Measurements from ENCODE around the gene ACAP3.

ACAP3 gene

DNA sequence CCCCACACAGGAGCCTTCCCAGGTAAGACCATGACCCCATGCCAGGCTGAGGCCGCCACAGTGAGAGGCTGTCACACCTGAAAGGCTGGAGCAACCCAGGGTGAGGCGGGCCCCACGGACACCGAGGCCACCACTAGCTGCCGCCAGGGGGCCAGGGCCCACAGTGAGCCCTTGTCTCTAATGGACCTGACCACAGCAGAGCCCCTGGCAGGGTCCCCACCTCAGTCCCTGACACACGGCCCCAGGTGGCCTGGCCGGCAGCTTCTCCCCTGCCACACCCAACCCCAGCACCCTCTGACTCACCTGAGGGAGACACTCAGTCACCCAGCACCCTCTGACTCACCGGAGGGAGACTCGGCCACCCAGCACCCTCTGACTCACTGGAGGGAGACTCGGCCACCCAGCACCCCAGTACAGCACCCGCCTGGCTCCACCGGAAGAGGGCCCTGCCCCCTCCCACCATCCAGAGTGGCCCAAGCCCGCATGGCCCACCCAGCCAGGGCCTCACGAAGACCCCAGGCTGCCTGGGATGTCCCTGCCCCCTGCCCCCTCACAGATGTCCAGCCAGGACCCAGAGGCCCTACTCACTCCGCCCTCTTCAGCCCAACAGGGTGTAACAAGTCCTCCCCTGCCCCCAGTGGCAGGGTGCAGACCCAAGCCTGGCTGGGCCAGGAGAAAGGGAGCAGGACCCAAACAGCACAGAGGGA is 37.1 kb upstream of the ACAP3 start:
- DNase-seq, result no peak

DNA sequence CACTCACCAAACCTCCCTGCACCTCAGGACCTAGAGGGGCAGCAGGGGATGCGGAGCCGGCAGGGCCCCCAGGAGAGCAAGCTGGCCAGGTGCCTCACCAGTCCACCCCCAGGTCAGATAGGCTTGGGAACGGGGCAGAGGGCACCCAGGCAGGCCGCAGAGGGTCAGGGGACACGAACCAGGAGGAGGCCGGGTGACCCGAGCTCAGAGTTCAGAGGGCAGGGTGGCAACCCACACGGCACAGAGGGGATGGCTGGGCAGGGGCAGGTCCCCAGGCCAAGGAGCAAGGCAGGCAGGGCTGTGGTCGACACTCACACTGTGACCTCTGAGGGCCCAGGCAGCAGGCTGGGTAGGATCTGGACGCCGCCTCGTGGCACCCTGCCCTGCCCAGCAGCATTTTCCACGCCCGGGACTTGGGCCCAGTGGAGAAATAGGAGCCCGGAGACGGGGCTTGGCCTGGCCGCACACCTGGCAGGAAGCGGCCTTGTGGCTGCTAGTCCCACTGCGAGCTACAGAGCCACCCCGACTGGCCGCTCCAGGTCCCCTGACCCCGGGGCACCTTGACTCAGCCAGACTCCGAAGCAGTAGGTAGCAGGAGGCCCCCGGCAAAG is 36.2 kb upstream of the ACAP3 start:
- DNase-seq, result no peak

DNA sequence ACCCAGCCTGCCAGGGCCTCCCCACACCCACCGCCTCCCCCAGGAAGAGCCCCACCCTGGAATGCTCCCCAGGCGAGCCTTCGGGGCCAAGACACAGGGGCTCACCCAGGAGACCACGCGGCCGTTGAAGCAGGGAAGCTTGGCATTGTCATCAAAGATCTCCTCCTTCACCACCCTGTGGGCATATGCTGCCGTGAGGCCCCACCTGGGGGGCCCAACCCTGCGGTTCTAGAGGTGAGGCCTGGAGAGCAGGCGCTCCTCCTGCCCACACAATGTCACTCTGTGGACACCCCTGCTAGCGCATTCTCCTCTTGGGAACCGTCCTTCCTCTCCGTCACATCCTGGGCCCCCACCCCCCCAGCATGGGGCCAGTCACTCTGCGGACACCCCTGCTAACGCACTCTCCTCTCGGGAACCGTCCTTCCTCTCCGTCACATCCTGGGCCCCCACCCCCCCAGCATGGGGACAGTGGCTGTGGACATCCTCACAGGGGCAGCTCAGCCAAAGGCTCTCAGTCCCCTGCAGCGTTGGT is 34.9 kb upstream of the ACAP3 start:
- DNase-seq, result no peak

DNA sequence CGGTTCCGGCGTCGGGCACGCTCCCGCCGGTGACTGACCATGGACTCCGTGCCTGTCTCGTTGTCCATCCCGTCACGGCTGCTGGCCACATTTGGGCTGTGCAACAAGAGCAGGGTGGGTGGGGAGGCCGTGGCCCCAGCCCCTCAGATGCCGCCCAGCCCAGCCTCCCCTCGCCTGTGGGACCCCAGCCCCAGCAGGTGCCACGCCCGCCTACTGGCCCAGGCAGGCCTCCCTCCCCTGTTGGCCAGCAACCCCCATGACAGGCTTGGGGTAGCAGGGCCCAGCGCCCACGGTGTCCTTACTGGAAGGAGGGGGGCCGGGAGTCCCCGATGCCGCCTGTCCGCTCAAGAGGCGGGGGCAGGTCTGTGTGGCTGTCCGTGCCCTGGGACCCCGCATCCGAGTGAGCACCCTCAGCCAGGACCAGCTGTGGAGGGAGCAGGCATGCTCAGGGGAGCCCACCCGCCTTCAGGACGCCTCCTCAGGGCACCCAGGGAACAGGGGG is 34.4 kb upstream of the ACAP3 start:
- no peak for DNase-seq

DNA sequence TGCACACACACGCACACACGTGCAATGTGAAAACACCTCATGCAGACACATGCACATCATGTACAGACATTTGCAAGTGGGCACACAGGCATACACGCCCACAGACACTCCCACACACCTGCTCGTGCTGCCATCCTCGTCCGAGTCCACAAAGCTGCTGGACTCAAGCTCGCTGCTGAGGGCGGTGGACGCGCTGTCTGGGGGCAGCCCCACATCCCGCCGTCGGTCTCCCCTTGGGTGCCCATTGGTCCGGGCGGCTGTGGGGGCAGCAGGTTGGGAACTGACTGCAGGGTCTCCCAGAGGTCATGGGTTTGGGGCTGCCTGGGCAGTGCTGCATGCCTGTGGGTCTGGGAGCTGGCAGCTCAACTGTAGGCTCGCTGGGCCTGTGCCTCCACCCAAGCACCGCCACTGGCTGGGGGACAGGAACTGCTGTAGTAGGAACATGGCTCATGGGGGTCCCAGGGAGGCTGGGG is 33.9 kb upstream of the ACAP3 start:
- no peak for DNase-seq

DNA sequence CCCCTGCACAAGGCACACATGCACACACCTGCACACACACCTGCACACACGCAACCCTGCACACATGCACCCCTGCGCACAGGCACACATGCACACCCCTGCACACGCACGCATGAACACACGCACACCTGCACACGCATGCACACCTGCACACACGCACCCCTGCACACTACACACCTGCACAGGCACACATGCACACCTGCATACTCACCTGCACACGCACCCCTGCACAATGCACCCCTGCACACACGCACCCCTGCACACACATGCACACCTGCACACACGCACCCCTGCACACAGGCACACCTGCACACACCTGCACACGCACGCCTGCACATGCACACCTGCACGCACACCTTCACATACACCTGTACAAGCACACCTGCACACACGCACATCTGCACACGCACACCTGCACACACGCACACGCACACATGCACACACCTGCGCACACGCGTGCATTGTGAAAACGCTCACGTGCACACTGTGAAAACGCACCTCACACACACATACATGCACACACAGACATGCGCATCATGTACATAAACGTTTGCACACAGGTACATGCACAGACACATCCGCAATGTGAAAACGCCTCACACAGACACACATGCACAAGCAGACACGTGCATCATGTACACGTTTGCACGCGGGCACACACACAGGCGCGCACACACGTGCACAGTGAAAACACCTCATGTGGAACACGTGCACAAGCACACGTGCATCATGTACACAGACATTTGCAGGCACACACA is 33.2 kb upstream of the ACAP3 start:
- no peak for DNase-seq

DNA sequence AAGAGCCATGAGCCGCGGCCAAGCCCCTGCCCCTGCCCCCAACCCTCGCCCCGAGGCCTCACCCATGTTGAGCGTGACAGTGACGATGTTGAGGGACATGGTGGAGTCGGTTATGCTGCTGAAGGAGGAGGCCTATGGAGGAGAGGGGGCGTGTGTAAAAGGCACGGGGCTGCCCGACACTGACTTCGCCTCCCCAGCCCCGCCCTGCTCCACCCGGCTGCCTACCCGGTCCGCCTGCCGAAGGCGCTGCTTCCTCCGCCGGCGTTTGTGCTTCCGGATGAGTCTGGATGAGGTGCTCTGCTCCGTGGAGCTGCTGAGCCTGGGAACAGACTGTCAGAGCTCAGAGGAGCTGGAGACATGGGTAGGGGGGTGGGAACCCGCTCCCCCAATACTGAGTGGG is 32.5 kb upstream of the ACAP3 start:
- DNase-seq, result no peak

DNA sequence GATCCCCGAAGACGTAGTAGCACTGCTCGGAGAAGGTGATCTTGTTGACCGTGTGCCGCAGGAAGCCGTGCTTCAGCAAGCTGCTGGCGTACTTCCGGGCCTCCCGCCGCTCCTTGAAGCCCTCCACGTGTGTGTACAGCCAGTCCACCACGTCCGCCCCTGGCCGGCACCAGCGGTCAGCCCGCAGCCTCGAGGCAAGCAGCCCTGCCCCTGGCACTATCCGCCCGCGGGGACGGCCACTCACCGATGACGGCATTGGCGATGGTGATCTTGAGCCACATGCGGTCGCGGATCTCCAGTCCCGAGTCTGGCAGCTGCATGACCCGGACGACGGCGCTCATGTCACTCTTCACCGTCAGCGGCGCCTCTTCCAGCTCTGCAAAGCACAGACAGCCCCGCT is 30.5 kb upstream of the ACAP3 start:
- DNase-seq, result no peak

DNA sequence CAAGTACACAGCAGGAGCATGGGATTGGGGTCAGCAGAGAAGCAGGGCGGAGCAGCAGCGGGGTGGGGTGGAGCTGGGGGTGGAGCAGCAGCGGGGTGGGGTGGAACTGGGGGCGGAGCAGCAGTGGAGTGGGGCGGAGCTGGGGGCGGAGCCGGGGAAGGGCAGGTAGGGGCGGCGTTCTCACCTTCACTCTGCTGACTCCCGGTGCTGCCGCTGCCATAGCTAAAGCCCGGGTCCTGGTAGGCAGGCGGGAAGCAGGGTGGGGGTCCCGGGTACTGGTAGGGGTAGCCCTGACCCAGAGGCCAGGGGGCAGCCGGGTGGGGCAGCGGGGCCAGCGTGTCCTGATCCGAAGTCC is 30.0 kb upstream of the ACAP3 start:
- no peak for DNase-seq

DNA sequence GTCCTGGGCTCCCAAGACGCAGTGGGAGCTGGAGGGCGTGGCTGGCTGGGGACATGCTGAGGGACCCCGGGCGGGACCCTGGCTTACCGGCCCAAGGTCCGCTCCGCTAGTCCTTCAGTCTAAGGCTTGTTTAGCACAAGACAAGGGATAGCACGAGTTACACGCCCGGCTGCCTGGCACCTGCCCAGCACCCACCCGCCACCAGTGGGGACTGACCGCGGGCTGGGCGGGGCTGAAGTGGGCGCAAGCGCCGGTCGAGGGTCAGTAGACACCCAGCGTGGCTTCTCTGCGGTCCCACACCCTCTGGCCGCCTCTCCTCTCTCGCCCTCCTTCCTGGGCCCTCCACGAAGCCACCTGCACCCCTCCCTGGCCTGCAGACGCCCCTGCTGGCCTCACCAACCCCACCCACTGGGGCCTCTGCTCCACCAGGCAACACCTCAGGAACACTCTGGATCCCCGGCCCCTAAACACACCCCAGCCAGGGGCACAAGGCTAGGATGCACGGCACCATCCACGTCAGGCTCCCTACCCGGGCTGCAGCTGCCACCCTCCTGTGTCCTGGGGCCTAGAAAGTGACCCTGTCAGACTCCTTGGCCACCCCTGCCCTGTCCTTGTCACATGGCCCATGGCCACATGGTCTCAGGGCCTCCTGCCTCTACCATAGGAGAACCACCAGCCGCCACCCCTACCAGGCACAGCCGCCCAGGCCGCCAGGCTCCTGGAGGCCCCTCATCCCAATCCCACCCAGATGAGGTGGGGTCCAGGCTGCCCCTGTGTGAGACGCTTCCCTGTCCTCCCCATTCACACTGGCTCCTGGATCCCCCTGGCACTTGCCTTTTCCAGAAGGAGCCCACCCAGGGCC is 29.4 kb upstream of the ACAP3 start:
- no peak for DNase-seq

DNA sequence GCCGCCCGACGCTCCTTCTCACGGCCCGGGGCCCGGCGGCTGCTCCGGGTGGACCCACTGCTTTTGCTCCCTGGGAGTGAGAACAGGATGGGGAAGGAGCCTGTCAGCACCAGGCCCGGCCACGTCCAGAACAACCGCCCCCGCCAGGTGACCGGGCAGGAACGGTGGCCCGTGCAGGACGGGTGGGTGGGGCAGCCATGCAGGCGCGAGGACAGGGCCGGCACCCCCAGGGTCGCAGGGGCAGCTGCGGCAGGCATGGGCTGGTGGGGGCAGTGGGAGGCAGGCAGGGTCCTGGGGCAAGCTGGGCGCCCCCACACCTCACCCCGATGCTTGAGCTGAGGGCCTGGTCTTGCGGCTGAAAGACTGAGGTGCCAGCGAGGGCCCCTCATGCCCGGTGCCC is 28.7 kb upstream of the ACAP3 start:
- no peak for DNase-seq

DNA sequence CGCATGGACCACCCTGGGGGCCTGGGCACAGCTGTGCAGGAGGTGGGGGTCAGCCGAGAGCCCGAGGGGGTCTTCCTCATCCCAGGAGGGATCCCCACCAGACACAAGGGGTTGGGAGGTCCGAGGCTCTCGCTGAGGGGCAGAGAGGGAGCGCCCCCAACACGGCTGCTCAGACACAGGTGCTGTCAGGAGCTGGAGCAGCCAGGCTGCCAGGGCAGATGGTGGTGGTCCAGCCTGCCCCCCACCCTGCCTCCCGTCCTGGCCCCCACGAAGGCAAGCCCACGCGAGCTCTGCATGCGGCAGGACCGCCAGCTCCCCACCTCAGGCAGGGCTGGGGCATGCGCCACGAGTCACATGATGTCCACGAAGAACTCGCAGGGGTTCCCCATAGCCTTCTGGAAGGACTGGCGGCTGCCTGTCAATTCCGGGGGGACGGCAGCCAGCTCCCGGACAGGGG is 28.1 kb upstream of the ACAP3 start:
- DNase-seq, result no peak

DNA sequence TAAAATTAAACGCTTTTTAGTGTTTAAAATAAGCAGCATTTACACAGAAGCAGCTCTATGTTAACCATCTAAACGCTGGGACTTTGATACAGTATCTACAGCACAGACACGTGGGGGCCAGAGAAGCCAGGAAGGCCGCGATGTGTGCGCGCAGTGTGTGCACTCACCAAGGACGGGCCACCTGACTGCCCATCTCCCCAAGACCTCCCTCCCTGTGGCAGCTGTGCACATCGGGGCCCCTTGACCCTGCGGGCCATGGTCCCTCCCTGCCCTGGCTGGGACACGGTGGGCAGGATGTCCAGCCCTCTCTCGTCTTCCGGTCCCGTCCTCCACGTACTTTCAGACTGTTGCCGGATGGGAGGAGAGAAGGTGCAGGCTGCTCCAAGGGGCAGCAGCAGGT is 27.6 kb upstream of the ACAP3 start:
- DNase-seq, result no peak

DNA sequence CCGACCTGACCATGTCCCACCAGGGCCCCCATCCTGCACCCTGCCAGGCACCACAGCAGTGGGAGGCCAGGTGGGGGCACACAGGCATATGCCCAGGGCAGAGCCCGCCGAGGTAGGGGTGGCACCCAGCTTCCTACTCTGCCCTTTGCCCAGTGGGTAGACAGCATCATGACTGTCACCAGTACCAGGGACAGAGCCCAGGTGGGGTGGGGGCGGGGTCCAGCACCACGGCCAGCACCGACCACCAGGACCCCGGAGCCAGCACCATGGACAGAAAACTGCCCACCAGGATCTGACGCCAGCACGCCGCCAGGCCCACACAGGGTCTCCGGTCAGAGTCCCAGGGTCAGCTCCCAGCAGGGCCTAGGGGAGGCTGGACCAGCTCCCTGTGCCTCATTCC is 27.1 kb upstream of the ACAP3 start:
- no peak for DNase-seq

DNA sequence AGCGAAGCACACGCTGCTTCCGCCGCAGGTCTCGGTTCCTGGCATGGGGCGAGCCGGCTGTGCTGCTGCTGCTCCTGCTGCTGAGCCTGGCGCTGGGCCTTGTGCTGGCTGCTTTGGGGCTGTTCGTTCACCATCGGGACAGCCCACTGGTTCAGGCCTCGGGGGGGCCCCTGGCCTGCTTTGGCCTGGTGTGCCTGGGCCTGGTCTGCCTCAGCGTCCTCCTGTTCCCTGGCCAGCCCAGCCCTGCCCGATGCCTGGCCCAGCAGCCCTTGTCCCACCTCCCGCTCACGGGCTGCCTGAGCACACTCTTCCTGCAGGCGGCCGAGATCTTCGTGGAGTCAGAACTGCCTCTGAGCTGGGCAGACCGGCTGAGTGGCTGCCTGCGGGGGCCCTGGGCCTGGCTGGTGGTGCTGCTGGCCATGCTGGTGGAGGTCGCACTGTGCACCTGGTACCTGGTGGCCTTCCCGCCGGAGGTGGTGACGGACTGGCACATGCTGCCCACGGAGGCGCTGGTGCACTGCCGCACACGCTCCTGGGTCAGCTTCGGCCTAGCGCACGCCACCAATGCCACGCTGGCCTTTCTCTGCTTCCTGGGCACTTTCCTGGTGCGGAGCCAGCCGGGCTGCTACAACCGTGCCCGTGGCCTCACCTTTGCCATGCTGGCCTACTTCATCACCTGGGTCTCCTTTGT is 26.0 kb upstream of the ACAP3 start:
- no peak for DNase-seq

DNA sequence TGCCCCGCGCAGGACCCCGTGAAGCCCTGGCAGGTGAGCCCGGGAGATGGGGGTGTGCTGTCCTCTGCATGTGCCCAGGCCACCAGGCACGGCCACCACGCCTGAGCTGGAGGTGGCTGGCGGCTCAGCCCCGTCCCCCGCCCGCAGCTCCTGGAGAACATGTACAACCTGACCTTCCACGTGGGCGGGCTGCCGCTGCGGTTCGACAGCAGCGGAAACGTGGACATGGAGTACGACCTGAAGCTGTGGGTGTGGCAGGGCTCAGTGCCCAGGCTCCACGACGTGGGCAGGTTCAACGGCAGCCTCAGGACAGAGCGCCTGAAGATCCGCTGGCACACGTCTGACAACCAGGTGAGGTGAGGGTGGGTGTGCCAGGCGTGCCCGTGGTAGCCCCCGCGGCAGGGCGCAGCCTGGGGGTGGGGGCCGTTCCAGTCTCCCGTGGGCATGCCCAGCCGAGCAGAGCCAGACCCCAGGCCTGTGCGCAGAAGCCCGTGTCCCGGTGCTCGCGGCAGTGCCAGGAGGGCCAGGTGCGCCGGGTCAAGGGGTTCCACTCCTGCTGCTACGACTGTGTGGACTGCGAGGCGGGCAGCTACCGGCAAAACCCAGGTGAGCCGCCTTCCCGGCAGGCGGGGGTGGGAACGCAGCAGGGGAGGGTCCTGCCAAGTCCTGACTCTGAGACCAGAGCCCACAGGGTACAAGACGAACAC is 25.2 kb upstream of the ACAP3 start:
- no peak for DNase-seq

DNA sequence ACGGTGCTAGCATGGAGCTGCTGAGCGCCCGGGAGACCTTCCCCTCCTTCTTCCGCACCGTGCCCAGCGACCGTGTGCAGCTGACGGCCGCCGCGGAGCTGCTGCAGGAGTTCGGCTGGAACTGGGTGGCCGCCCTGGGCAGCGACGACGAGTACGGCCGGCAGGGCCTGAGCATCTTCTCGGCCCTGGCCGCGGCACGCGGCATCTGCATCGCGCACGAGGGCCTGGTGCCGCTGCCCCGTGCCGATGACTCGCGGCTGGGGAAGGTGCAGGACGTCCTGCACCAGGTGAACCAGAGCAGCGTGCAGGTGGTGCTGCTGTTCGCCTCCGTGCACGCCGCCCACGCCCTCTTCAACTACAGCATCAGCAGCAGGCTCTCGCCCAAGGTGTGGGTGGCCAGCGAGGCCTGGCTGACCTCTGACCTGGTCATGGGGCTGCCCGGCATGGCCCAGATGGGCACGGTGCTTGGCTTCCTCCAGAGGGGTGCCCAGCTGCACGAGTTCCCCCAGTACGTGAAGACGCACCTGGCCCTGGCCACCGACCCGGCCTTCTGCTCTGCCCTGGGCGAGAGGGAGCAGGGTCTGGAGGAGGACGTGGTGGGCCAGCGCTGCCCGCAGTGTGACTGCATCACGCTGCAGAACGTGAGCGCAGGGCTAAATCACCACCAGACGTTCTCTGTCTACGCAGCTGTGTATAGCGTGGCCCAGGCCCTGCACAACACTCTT is 24.5 kb upstream of the ACAP3 start:
- DNase-seq, result no peak

DNA sequence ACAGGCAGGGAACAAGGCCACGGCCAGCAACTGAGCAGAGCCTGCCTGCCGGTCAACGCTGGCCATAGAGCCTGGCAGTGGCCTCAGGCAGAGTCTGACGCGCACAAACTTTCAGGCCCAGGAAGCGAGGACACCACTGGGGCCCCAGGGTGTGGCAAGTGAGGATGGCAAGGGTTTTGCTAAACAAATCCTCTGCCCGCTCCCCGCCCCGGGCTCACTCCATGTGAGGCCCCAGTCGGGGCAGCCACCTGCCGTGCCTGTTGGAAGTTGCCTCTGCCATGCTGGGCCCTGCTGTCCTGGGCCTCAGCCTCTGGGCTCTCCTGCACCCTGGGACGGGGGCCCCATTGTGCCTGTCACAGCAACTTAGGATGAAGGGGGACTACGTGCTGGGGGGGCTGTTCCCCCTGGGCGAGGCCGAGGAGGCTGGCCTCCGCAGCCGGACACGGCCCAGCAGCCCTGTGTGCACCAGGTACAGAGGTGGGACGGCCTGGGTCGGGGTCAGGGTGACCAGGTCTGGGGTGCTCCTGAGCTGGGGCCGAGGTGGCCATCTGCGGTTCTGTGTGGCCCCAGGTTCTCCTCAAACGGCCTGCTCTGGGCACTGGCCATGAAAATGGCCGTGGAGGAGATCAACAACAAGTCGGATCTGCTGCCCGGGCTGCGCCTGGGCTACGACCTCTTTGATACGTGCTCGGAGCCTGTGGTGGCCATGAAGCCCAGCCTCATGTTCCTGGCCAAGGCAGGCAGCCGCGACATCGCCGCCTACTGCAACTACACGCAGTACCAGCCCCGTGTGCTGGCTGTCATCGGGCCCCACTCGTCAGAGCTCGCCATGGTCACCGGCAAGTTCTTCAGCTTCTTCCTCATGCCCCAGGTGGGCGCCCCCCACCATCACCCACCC is 23.6 kb upstream of the ACAP3 start, which contains the start of gene TAS1R3:
TAS1R3 (plus strand) TSS at position 213 of the 898 bp plus-strand sequence; CDS start at position 279, 66 bp downstream.
- DNase-seq, result no peak

DNA sequence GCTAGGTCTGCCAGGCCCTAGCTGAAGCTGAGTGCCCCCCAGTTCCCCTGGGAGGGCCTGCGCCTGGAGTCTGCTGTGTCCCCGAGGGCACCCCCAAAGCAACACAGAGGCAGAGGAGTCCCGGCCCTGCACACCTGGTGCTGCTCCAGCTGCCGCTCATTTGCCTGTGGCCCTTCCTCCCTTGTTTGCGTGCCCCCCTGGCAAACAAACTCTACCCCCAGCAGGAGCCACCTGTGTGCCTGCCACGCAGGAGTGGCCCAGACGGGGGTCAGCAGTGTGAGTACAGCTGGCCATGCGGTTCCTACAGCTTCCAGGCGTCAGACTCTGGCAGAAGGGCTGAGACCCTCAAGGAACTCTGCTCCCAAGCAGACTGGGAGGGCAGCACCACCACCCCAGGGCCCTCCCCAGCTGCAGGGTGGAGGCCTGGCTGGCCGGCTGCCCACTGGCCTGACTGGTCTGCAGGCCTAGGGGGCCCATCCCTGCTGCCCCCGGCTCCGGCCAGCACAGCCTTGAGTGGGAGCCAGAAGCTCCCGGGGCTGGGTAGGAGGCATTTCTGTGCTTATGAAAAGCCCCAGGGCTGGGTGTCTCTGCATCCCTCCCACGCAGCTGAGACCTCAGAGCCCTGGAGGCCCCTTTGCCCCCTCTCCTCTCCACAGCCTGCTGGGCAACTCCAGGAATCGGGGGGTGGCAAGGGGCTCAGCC is 22.8 kb upstream of the ACAP3 start:
- DNase-seq, result no peak

All from MV-4-11 (cell line).